Prostate gland (tissue), 2 donors: ENCODE data around the gene TRPM3. TPM values are rescaled to one million over a fixed set of nuclear protein-coding genes. Genes with fewer than 3 reads are reported as not detected.

Experiments
- DNase-seq: peaks from one replicate; pipeline ENCODE4 v3.0.0-alpha.2; 2019; ENCODE audit warnings: low spot score
- H3K27ac ChIP-seq, 2 donors: fragments of 200-600 bp; sonication (generic); 2 replicates each; pipeline ENCODE4 v1.5.1; 2017 to 2019
- H3K27me3 ChIP-seq: fragments of 200-600 bp; sonication (generic); replicated peaks from 2 replicates; pipeline ENCODE4 v1.5.1; 2019; ENCODE audit not compliant: insufficient read depth
- H3K36me3 ChIP-seq, 2 donors: fragments of 200-600 bp; sonication (generic); 1 replicate in 1 of 2; 2 replicates in 1 of 2; pipeline versions ENCODE4 v1.5.1 to v1.8.1; 2017 to 2019
- H3K4me1 ChIP-seq: fragments of 200-600 bp; sonication (generic); replicated peaks from 2 replicates; pipeline ENCODE4 v1.5.1; 2019
- H3K4me3 ChIP-seq, 2 donors: fragments of 200-600 bp; sonication (generic); 2 replicates each; pipeline ENCODE4 v1.5.1; 2017 to 2019
- H3K9me3 ChIP-seq: fragments of 200-600 bp; sonication (generic); 2 replicates; pipeline ENCODE4 v1.5.1; 2017
- CTCF ChIP-seq, 4 experiments: fragments of 200-600 bp in 2 of 4; fragments of 450-650 bp in 2 of 4; sonication (generic) in 2 of 4; IDR thresholded peaks; 1 replicate in 3 of 4; 2 replicates in 1 of 4; pipeline ENCODE4 v1.5.1; 2016 to 2019; ENCODE audit warnings: antibody characterized with exemption in 4 of 4, mild to moderate bottlenecking in 2 of 4, moderate library complexity in 2 of 4
- POLR2A ChIP-seq: fragments of 450-650 bp; IDR thresholded peaks from one replicate; pipeline ENCODE4 v1.6.1; 2016; ENCODE audit warnings: antibody characterized with exemption, mild to moderate bottlenecking
- POLR2AphosphoS5 ChIP-seq: sonication (generic); formaldehyde crosslinking; IDR thresholded peaks from one replicate; pipeline ENCODE4 v1.6.1; 2017; ENCODE audit warnings: antibody characterized with exemption
- WGBS: methylation state at CpG from one replicate; pipeline ENCODE4 v1.1.5; 2018; 5-methylcytosine and 5-hydroxymethylcytosine counted together
- intact Hi-C: fragments of 100-400 bp; cut with DNase I; formaldehyde crosslinking; loops from one replicate; pipeline ENCODE4 v1.14.2; 2022
- total RNA-seq, 2 donors: library from RNA; depleted of rRNA; stranded (reverse); fragments of >200 nt; gene quantifications; one replicate each; pipeline ENCODE4 v1.1.0, GENCODE V29; 2016

TRPM3 gene
- total RNA-seq, 2 donors from 2014 or later = 0.32 to 18.7 TPM

- 80% methylated on average over 1 of the region's 1 CpG for WGBS
These were observed 167.3 kb downstream of the TRPM3 start for GRCh38 chr9:70954126-70954525.

GRCh38 chr9:70951749-70952727, 169.4 kb downstream of the TRPM3 start:
- DNase-seq = no peak
- Histone ChIP-seq H3K27me3 (no peaks in the 10 kb centered on the region), H3K4me3 (no peak overlapping the region), H3K36me3 (no peaks in the 10 kb centered on the region), H3K9me3 (no peaks in the 10 kb centered on the region), H3K4me1 (no peaks in the 10 kb centered on the region), H3K27ac (no peak overlapping the region)
- TF ChIP-seq POLR2A = no peak
- no peak for TF ChIP-seq CTCF (IDR thresholded peaks at IDR 0.05)
- TF ChIP-seq POLR2AphosphoS5 = no peak
- 91% methylated on average over 4 of the region's 4 CpGs for WGBS
- intact Hi-C loops = no loop called here

More at GRCh38 chr9:70954126-70954525, 167.3 kb downstream of the TRPM3 start:
- Histone ChIP-seq H3K27ac (no peak overlapping the region), H3K27me3 (no peaks in the 10 kb centered on the region), H3K36me3 (no peaks in the 10 kb centered on the region), H3K4me3 (no peak overlapping the region), H3K9me3 (no peaks in the 10 kb centered on the region), H3K4me1 (no peaks in the 10 kb centered on the region)
- TF ChIP-seq POLR2AphosphoS5 (no peak), POLR2A (no peak), CTCF (IDR thresholded peaks at IDR 0.05) (no peak)
- no peak for DNase-seq
- intact Hi-C loops = no loop called here

GRCh38 chr9:70950270-70950669, 171.2 kb downstream of the TRPM3 start:
- no peak for DNase-seq
- TF ChIP-seq CTCF (IDR thresholded peaks at IDR 0.05) = no peak
- no peak for TF ChIP-seq POLR2AphosphoS5
- no peak for TF ChIP-seq POLR2A
- Histone ChIP-seq H3K4me3 (no peak overlapping the region), H3K9me3 (no peaks in the 10 kb centered on the region), H3K36me3 (no peaks in the 10 kb centered on the region), H3K4me1 (no peaks in the 10 kb centered on the region), H3K27ac (no peak overlapping the region), H3K27me3 (no peaks in the 10 kb centered on the region)
- 51% methylated on average over 2 of the region's 2 CpGs for WGBS
- intact Hi-C loops = no loop called here

GRCh38 chr9:70949239-70949638, 172.2 kb downstream of the TRPM3 start:
- no peaks in the 10 kb centered on the region for H3K9me3 ChIP-seq
- no peaks in the 10 kb centered on the region for H3K4me1 ChIP-seq
- no peak overlapping the region for H3K27ac ChIP-seq
- intact Hi-C loops = no loop called here
- 80% methylated on average over 4 of the region's 4 CpGs for WGBS
- H3K36me3 ChIP-seq = no peaks in the 10 kb centered on the region
- no peak overlapping the region for H3K4me3 ChIP-seq
- no peak for DNase-seq
- H3K27me3 ChIP-seq = no peaks in the 10 kb centered on the region
- TF ChIP-seq POLR2AphosphoS5 (no peak), CTCF (IDR thresholded peaks at IDR 0.05) (no peak), POLR2A (no peak)

GRCh38 chr9:70948744-70949143, 172.7 kb downstream of the TRPM3 start:
- no peaks in the 10 kb centered on the region for H3K9me3 ChIP-seq
- no peak overlapping the region for H3K27ac ChIP-seq
- WGBS = 36% methylated on average over 1 of the region's 1 CpG
- H3K4me1 ChIP-seq = no peaks in the 10 kb centered on the region
- H3K36me3 ChIP-seq = no peaks in the 10 kb centered on the region
- no peak for TF ChIP-seq POLR2A
- TF ChIP-seq POLR2AphosphoS5 = no peak
- no peak for TF ChIP-seq CTCF (IDR thresholded peaks at IDR 0.05)
- H3K27me3 ChIP-seq = no peaks in the 10 kb centered on the region
- DNase-seq = no peak
- intact Hi-C loops = no loop called here
- no peak overlapping the region for H3K4me3 ChIP-seq
